ENCODE results near the gene C20orf204.

C20orf204 gene

DNA sequence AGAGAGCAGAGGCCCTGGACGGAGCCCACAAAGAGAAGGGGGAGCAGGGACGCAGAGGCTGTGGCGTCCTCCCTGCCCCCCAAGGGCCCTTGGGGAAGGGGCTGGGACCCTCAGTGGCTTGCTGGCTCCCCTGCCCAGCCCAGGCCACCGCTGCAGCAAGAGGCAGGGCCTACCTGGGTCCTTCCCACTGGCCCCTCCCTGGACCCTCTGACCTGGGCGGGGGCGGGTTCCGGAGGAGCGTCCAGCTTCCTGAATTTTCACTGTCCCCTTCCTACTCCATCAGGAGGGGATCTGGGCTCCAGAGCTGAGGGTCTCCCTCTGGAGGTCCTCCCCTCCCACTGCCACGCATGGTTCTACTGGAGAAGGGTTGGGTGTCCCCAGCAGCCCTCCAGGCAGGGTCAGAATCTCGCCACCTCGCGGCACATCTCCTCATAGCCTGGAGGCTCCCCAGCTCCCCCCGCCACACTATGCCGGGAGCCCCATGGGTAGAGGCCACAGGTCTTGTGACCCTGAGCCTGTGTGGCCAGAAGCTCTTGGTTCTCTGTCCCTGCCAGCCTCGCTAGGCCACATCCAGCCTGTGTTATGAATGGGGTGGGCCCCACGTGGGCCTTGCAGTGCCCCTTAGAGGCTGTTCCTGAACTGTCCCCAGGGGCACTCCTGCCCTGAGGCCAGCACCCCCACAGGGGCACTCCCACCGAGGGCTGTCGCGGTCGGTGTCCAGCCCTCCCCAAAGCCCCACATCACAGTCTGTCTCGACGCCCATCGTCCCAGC is 14.5 kb downstream of the C20orf204 start:
- peaks cover 34% of the 10 kb centered on the region for H3K27me3 Mint-ChIP-seq
- peaks cover 5% of the 10 kb centered on the region for H3K36me3 Mint-ChIP-seq (ENCODE audit: insufficient read depth)
- no peak overlapping the region for H3K27ac Mint-ChIP-seq (ENCODE audit: low read depth)
- ATAC-seq (replicated peaks; ENCODE audit: extremely low read depth, poor library complexity, severe bottlenecking), result no peak
- H3K4me3 Mint-ChIP-seq, result peak overlapping the region; percentile 32
- peaks cover 12% of the 10 kb centered on the region for H3K4me1 Mint-ChIP-seq
- H3K9me3 Mint-ChIP-seq, result no peaks in the 10 kb centered on the region
- no peak for DNase-seq (ENCODE audit: low spot score in 2 of 2)

DNA sequence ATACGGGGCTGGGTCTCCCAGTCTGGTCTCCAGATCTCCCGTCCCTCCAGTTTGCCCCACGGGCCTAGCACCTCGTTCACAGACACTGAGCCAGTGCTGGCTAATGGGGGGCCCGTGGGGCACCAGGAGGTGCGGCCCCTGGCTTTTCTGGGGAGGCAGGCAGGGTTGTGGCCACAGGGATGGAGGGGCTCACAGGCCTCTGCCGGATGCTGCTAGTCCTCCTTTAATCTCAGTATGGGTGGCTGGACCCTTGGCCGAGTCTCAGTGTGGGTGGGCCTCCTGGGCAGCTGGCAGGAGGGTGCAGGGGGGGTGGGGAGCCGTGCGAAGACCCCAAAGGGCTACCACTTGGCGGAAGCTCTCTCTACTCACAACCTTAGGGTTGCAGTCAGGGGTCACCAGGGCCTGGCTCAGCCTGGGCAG is 15.1 kb downstream of the C20orf204 start:
- DNase-seq (ENCODE audit: low spot score in 2 of 2), result no peak
- no peak for ATAC-seq (replicated peaks; ENCODE audit: extremely low read depth, poor library complexity, severe bottlenecking)
- no peak overlapping the region for H3K4me3 Mint-ChIP-seq
- no peak overlapping the region for H3K27ac Mint-ChIP-seq (ENCODE audit: low read depth)
- peaks cover 4% of the 10 kb centered on the region for H3K36me3 Mint-ChIP-seq (ENCODE audit: insufficient read depth)
- H3K27me3 Mint-ChIP-seq, result peaks cover 30% of the 10 kb centered on the region
- no peaks in the 10 kb centered on the region for H3K9me3 Mint-ChIP-seq
- H3K4me1 Mint-ChIP-seq, result peaks cover 6% of the 10 kb centered on the region

DNA sequence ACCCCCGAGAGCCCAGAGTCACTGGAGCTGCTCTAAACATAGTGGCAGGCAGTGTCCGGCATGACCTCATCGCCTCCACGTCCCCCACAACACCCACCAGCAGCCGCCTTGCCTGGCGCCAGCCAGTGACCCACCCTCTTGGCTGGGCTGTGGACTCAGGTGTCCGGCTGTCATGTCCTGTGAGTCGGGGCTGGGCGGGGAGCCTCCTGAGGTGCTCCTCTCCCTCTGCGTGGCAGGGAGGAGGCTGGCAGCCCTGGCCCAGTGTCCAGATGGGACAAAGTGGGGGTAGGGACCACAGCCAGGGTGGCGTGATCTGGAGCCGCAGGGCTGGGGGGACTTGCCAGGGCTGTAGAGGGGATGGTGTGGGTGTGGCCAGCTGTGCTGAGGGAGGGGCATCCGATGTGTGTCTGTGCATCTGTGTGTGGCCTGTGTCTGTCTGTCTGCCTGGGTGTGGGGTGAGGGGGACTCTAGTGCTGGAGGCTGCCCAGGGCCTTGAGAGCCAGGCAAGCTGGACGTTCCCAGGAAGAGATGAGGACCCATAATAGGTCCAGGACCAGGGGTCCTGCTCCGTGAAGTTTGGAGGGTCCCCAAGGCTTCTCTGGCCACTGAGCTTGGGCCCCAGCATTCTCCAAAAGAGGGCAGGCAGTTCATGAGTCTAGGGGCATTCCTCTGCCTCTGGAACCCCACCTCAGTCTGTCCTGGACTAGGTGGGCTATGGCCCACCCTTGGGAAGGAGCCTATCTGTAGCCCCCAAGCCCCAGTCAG is 15.8 kb downstream of the C20orf204 start:
- DNase-seq (ENCODE audit: low spot score in 2 of 2) (no peak), ATAC-seq (replicated peaks; ENCODE audit: extremely low read depth, poor library complexity, severe bottlenecking) (no peak)
- H3K27ac Mint-ChIP-seq (ENCODE audit: low read depth), result no peak overlapping the region
- H3K36me3 Mint-ChIP-seq (ENCODE audit: insufficient read depth), result peaks cover 1% of the 10 kb centered on the region
- H3K4me3 Mint-ChIP-seq, result no peak overlapping the region
- H3K27me3 Mint-ChIP-seq, result peaks cover 23% of the 10 kb centered on the region
- peaks cover 4% of the 10 kb centered on the region for H3K4me1 Mint-ChIP-seq
- no peaks in the 10 kb centered on the region for H3K9me3 Mint-ChIP-seq

DNA sequence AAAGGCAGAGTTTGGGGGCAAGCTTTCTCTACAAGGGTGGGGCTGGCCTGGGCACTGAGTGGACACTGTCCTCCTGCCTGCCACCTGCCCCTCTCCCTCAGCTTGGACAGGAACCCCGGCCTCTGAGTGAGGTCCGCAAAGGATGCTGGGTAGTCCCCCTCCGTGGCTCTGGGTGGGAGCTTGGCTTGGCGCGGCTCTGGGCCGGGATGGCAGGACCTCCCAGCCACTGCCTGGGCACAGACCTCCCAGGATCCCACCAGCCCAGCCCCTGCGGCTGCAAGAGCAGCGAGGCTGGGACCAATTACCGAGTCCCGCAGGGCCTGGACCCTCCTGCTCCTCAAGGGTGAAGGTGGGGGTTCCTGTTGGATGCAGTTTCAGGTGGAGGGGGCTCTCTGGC is 16.3 kb downstream of the C20orf204 start:
- H3K36me3 Mint-ChIP-seq (ENCODE audit: insufficient read depth), result peaks cover 1% of the 10 kb centered on the region
- H3K9me3 Mint-ChIP-seq, result no peaks in the 10 kb centered on the region
- peaks cover 17% of the 10 kb centered on the region for H3K27me3 Mint-ChIP-seq
- ATAC-seq (replicated peaks; ENCODE audit: extremely low read depth, poor library complexity, severe bottlenecking) (no peak), DNase-seq (ENCODE audit: low spot score in 2 of 2) (no peak)
- H3K4me3 Mint-ChIP-seq, result no peak overlapping the region
- H3K4me1 Mint-ChIP-seq, result peaks cover 4% of the 10 kb centered on the region
- H3K27ac Mint-ChIP-seq (ENCODE audit: low read depth), result no peak overlapping the region

DNA sequence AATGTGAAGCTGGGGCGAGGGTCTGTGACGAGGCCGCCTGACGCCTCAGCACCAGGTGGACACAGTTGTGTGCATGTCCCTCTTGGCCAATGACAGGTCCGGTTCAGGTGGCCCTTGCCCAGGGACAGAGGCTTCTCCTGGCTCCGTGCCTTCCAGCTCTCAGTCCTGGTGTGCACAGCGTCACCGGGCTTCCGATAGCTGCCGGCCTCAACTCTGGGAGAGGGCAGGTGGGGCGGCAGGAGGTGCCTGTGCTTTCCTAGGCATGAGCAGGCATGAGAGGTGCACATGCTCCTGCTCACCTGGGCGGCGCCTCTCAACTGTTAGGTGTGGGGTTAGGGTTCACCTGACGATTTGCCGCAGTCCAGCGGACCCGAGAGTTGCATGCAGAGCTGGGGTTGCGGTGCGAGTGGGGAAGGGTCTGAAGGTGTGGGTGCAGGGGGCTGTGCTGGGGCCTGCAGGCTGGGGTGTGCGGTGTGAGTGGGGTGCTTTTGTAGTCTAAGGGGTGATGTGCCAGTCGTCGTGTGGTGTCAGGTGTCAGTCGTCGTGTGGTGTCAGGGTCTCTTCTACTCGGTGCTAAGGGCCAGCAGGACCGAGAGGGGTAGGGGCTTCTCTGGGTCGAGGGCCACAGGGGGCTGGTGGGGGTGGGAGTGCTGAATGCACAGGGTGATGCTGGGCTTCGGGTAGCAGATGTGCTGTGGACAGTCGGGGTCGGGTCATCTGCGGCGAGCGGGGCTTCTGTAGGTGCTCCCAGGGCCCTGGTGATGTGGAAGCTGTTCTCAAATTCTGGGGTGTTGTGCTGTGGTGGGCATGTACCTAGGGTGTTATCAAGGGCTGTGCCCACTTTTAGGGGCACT is 17.2 kb downstream of the C20orf204 start:
- ATAC-seq (replicated peaks; ENCODE audit: extremely low read depth, poor library complexity, severe bottlenecking) (no peak), DNase-seq (ENCODE audit: low spot score in 2 of 2) (no peak)
- Mint-ChIP-seq H3K4me1 (peaks cover 6% of the 10 kb centered on the region), H3K36me3 (ENCODE audit: insufficient read depth) (peaks cover 1% of the 10 kb centered on the region), H3K4me3 (no peak overlapping the region), H3K9me3 (no peaks in the 10 kb centered on the region), H3K27ac (ENCODE audit: low read depth) (no peak overlapping the region), H3K27me3 (peaks cover 15% of the 10 kb centered on the region)

DNA sequence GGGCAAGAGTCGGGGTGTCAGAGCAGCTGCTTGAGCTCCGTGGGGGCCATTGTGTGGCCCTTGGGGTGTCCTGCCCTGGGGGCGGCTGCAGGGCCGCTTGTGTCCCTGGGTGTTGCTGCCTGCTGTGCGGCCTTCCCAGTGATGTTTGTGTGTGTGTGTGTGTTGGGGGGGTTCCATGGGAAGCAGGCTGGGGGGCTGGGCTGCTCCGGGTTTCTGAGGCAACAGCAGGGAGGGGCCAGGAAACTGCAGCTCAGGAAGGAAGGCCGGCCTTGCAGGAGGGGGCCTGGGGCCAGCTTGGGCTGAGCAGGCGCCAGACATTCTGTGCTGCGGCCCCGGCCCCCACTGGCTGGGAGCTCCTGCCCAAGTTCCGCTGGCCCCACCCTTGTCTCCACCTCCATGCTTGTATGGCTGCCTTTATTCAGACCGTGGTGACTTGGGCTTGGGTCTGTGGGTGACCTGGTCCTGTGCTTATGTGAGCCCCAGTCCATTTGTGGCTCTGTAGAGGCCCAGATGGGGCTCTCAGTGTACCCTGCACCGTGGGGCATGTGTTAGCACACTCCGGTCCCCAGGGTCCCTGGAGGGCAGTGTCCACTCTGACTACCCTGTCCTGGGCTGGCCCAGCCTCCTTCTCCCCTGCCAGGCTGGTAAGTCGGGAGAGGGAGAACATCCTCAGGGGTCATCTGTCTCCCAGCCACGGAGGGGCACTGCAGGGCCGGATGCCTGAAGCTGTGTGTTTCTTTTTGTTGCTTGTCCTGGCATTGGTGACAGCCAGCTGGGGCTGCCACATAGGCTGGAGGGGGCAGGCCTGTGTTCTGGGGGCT is 18.1 kb downstream of the C20orf204 start:
- no peak overlapping the region for H3K27ac Mint-ChIP-seq (ENCODE audit: low read depth)
- H3K27me3 Mint-ChIP-seq, result peaks cover 15% of the 10 kb centered on the region
- ATAC-seq (replicated peaks; ENCODE audit: extremely low read depth, poor library complexity, severe bottlenecking) (no peak), DNase-seq (ENCODE audit: low spot score in 2 of 2) (no peak)
- peaks cover 10% of the 10 kb centered on the region for H3K4me1 Mint-ChIP-seq
- peaks cover 1% of the 10 kb centered on the region for H3K36me3 Mint-ChIP-seq (ENCODE audit: insufficient read depth)
- no peak overlapping the region for H3K4me3 Mint-ChIP-seq
- no peaks in the 10 kb centered on the region for H3K9me3 Mint-ChIP-seq

DNA sequence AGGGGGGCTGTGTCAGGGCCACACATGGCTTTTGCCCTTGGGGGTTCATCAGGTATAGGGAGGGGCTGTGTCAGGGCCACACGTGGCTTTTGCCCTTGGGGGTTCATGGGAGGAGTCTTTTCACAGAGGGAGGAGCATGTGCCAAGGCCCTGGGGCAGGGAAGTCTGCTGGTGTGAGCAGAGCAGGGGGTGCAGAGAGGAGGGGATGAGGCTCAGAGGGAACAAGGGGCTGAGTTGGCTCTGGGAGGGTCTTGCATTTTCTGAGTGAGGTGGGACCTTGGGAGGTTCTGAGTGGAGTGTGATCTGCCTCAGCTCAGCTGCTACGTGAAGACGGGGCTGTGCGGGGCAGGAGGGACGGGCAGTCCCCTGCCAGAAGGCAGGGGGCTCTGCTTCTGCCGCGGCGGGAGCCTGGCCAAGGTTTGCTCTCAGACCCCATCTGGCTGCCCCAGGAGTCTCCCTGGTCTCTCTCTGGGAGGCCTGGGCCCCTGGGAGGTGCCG is 19.5 kb downstream of the C20orf204 start:
- H3K4me3 Mint-ChIP-seq, result no peak overlapping the region
- H3K36me3 Mint-ChIP-seq (ENCODE audit: insufficient read depth), result peaks cover 1% of the 10 kb centered on the region
- peak overlapping the region; percentile 67 for H3K27ac Mint-ChIP-seq (ENCODE audit: low read depth)
- no peaks in the 10 kb centered on the region for H3K9me3 Mint-ChIP-seq
- peaks cover 15% of the 10 kb centered on the region for H3K4me1 Mint-ChIP-seq
- peaks cover 15% of the 10 kb centered on the region for H3K27me3 Mint-ChIP-seq
- no peak for ATAC-seq (replicated peaks; ENCODE audit: extremely low read depth, poor library complexity, severe bottlenecking)
- no peak for DNase-seq (ENCODE audit: low spot score in 2 of 2)

DNA sequence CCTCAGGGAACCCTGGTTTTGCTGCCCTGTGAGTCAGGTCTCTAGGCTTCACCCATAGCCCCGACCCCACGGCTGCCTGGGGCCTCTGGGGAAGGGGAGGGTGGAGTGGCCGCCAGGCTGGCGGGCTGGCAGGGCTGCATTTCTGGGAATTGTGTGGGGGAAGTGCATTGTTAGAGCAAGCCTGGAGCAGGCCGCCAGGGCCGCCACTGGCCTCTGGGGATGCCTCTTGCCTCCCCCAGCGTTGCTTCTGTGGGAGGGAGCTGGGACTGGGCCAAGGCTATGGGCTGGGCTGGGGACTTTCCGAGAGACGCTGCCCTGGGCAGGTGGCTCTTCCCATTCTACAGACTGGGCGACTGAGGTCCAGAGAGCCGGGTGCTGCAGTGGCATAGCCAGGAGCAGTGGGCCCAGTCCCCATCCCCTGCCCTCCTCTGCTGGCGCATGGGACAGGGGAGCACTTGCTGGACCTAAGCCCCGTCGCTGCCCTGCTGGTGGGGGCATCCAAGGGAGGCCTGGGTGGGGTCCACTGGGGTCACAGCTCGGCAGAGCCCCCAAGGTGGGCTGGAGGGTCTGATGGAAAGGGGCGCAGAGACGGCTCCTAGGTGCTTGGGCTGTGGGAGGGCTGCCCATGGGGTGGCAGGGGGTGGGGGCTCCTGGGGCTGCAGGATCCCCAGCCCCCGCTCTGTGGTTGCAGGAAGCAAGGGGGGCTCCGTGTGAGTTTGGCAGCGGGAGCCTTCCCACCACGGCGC is 20.1 kb downstream of the C20orf204 start:
- H3K27me3 Mint-ChIP-seq, result peaks cover 15% of the 10 kb centered on the region
- peaks cover 15% of the 10 kb centered on the region for H3K4me1 Mint-ChIP-seq
- no peak for DNase-seq (ENCODE audit: low spot score in 2 of 2)
- no peak for ATAC-seq (replicated peaks; ENCODE audit: extremely low read depth, poor library complexity, severe bottlenecking)
- H3K36me3 Mint-ChIP-seq (ENCODE audit: insufficient read depth), result peaks cover 1% of the 10 kb centered on the region
- no peak overlapping the region for H3K4me3 Mint-ChIP-seq
- H3K9me3 Mint-ChIP-seq, result no peaks in the 10 kb centered on the region
- no peak overlapping the region for H3K27ac Mint-ChIP-seq (ENCODE audit: low read depth)

DNA sequence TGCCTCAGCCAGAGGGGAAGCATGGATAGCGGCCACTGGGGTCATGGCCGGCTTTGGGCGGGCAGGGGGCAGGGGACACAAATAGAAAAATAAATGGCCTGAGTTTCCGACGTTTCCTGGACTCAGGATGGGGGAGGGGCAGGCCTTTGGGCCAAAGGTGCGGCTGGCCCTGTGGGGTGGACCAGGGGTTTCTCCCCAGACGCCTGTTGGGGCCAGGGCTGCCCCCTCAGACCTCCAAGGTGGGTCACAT is 20.6 kb downstream of the C20orf204 start:
- peaks cover 15% of the 10 kb centered on the region for H3K27me3 Mint-ChIP-seq
- ATAC-seq (replicated peaks; ENCODE audit: extremely low read depth, poor library complexity, severe bottlenecking), result no peak

DNA sequence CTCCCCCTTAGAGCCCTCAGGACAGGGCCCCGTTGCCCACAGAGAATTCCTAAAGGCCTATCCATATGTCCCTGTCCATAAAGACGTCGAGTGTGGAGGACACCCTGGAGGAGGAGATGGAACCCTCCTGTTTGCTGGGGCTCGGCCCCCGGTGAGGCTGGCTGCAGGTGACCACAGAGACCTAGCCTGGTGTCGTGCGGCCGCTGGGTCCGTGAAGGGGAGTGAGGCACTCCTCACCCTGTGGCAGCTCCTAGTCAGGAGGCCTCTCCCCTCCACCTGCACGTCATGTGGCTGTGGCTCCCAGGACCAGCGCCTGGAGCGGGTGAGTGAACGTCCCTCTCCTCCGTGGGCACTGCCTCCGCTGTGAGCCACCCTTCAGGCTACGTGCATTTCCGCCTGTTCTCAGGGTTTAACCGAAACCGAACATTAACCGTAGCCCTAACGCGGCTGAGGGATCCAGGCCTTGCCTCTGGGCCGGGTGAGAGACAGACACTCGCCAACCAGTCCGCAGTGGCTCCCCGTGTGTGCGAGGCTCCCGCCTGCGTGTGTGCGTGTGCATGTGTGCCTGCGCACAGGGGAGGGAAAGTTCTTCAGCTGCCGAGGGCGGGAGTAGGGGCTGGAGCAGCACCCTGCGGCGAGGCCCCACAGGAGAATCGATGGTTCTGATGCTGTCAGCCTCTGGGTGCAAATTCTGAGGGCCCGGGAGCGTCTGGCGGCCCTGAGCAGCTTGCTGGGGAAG is 21.1 kb downstream of the C20orf204 start:
- Mint-ChIP-seq H3K4me3 (peak overlapping the region; percentile 40), H3K27ac (ENCODE audit: low read depth) (no peak overlapping the region), H3K36me3 (ENCODE audit: insufficient read depth) (peaks cover 1% of the 10 kb centered on the region), H3K9me3 (no peaks in the 10 kb centered on the region), H3K4me1 (peaks cover 15% of the 10 kb centered on the region), H3K27me3 (peaks cover 15% of the 10 kb centered on the region)
- DNase-seq (ENCODE audit: low spot score in 2 of 2), result no peak
- ATAC-seq (replicated peaks; ENCODE audit: extremely low read depth, poor library complexity, severe bottlenecking), result peak; percentile 24

More for the DNA sequence above, 20.6 kb downstream of the C20orf204 start:
- no peak overlapping the region for H3K27ac Mint-ChIP-seq (ENCODE audit: low read depth)
- H3K9me3 Mint-ChIP-seq, result no peaks in the 10 kb centered on the region
- no peak for DNase-seq (ENCODE audit: low spot score in 2 of 2)
- H3K4me3 Mint-ChIP-seq, result no peak overlapping the region
- H3K36me3 Mint-ChIP-seq (ENCODE audit: insufficient read depth), result peaks cover 1% of the 10 kb centered on the region
- H3K4me1 Mint-ChIP-seq, result peaks cover 15% of the 10 kb centered on the region

All from central memory CD8-positive, alpha-beta T cell (primary cell).